K562 (cell line): ENCODE data around the gene NUMB. TPM values are rescaled to one million over a fixed set of nuclear protein-coding genes. Genes with fewer than 3 reads are reported as not detected.

Experiments used
- POLR3G ChIP-seq: IDR thresholded peaks from 2 replicates; pipeline ENCODE4 v1.6.1; 2011; ENCODE audit not compliant: insufficient read length, insufficient replicate concordance; ENCODE audit errors: extremely low read depth
- POU5F1 ChIP-seq: fragments of 150-350 bp; IDR thresholded peaks from 2 replicates; pipeline ENCODE4 v1.6.1; 2014; ENCODE audit warnings: borderline replicate concordance, low read length, low read depth, mild to moderate bottlenecking; ENCODE audit not compliant: partially characterized antibody
- RFX1 ChIP-seq: fragments of 450-650 bp; IDR thresholded peaks from 2 replicates; pipeline ENCODE4 v1.6.1; 2016; ENCODE audit warnings: mild to moderate bottlenecking, moderate library complexity
- RFX7 ChIP-seq: fragments of 250-450 bp; sonication (Bioruptor Pico); IDR thresholded peaks from 2 replicates; pipeline ENCODE4 v1.5.1; 2021; ENCODE audit warnings: mild to moderate bottlenecking
- ZNF79 ChIP-seq: fragments of 250-450 bp; sonication (Bioruptor Pico); IDR thresholded peaks from 2 replicates; pipeline ENCODE4 v1.4.0; 2020; ENCODE audit warnings: low read depth, mild to moderate bottlenecking, moderate library complexity
- polyA plus RNA-seq, 8 experiments: library from polyadenylated mRNA; depleted of rRNA in 4 of 8; stranded (reverse) in 5 of 8; unstranded in 3 of 8; fragments of >200 nt; fragmentation: Nextera tagmentation in 2 of 8; fragmentation: Illumina TruSeq in 1 of 8; extraction: Ambion mirVana in 2 of 8; extraction: Trizol in 1 of 8; gene quantifications; 2 replicates each; pipeline versions ENCODE4 v1.2.1 to v1.2.3, GENCODE V29; 2011 to 2014; ENCODE audit warnings: inconsistent platforms in 1 of 8, missing spikeins in 1 of 8
- total RNA-seq, 7 experiments: library from RNA; depleted of rRNA in 6 of 7; stranded (reverse); fragments of >200 nt in 6 of 7; fragmentation: Illumina TruSeq in 2 of 7; extraction: Trizol in 2 of 7; gene quantifications; 2 replicates each; pipeline versions ENCODE4 v1.2.1 to v1.2.3, GENCODE V29; 2011 to 2021; ENCODE audit warnings: low replicate concordance in 1 of 7
- TF ChIP-seq, protein P1 (sequence below): sonication (generic); formaldehyde crosslinking; IDR thresholded peaks from 2 replicates; pipeline ENCODE4 v1.8.1; 2023; ENCODE audit warnings: missing genetic modification reagents, mild to moderate bottlenecking, borderline replicate concordance
- TF ChIP-seq, protein P2 (sequence below), 2 experiments: fragments of 150-350 bp in 1 of 2; IDR thresholded peaks; 2 replicates each; pipeline ENCODE4 v1.6.1; 2012 to 2016; ENCODE audit warnings: low read depth in 2 of 2, low read length in 2 of 2, mild to moderate bottlenecking in 1 of 2, moderate library complexity in 1 of 2
- TF ChIP-seq, protein P3 (sequence below): fragments of 250-450 bp; sonication (Bioruptor Pico); IDR thresholded peaks from 2 replicates; pipeline ENCODE4 v1.4.0; 2020; ENCODE audit warnings: borderline replicate concordance
- TF ChIP-seq, protein P4 (sequence below), 3 experiments: fragments of 200-800 bp in 1 of 3; fragments of 250-450 bp in 1 of 3; fragments of 450-650 bp in 1 of 3; sonication (Bioruptor Pico) in 1 of 3; sonication (Bioruptor generic) in 1 of 3; formaldehyde crosslinking in 1 of 3; IDR thresholded peaks; 2 replicates each; pipeline versions ENCODE4 v1.6.1 to v1.8.0; 2016 to 2022; ENCODE audit warnings: mild to moderate bottlenecking in 2 of 3, missing genetic modification characterization in 2 of 3, missing compliant biosample characterization in 1 of 3, moderate library complexity in 1 of 3

Gene NUMB
- total and polyA plus RNA-seq, 9 of the 15 experiments (the other 6 are each of a cell fraction or from before 2014, with no cell fraction given) = 13.5 to 54.0 (median 32.3) TPM

DNA sequence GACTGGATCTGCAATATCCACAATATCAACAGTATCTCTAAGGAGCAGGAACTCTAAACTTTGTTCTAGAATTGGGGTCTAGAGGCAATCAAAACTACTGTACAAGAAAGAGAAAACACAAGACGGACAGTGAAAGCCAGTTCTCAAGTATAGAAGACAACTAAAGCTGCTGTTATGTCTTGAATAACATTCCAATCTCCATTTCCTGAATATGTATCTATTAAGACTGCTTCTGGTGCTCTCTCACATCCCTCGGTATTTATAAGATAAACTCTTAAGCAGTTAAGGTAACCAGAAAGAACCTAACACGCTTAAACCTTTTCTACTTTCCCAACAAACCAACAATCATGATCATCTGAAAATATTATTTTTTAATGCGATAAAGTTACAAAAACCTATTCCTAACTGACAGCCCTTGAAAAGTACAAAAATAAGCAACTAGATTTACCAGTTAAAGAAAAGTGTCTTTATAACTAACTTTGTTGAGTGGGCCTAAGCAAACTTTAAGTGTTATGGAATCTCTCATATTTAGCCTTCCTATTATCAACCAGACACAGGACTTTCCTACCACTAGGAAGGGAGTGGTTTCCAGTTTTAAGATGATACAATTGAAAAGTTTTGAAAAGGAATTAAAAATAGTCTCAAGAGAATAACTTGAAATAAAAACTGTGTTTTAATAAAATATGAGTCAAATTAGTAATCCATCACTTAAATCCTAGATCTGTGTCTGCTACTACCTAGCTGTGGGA, 30.7 kb downstream of the NUMB start (continued):
- TF ChIP-seq, protein P1, sequence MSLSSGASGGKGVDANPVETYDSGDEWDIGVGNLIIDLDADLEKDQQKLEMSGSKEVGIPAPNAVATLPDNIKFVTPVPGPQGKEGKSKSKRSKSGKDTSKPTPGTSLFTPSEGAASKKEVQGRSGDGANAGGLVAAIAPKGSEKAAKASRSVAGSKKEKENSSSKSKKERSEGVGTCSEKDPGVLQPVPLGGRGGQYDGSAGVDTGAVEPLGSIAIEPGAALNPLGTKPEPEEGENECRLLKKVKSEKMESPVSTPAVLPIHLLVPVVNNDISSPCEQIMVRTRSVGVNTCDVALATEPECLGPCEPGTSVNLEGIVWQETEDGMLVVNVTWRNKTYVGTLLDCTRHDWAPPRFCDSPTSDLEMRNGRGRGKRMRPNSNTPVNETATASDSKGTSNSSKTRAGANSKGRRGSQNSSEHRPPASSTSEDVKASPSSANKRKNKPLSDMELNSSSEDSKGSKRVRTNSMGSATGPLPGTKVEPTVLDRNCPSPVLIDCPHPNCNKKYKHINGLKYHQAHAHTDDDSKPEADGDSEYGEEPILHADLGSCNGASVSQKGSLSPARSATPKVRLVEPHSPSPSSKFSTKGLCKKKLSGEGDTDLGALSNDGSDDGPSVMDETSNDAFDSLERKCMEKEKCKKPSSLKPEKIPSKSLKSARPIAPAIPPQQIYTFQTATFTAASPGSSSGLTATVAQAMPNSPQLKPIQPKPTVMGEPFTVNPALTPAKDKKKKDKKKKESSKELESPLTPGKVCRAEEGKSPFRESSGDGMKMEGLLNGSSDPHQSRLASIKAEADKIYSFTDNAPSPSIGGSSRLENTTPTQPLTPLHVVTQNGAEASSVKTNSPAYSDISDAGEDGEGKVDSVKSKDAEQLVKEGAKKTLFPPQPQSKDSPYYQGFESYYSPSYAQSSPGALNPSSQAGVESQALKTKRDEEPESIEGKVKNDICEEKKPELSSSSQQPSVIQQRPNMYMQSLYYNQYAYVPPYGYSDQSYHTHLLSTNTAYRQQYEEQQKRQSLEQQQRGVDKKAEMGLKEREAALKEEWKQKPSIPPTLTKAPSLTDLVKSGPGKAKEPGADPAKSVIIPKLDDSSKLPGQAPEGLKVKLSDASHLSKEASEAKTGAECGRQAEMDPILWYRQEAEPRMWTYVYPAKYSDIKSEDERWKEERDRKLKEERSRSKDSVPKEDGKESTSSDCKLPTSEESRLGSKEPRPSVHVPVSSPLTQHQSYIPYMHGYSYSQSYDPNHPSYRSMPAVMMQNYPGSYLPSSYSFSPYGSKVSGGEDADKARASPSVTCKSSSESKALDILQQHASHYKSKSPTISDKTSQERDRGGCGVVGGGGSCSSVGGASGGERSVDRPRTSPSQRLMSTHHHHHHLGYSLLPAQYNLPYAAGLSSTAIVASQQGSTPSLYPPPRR (CRISPR knock-in tag) = no peak
- TF ChIP-seq RFX1 (no peak), ZNF79 (CRISPR knock-in tag) (no peak), POU5F1 (no peak), RFX7 (no peak), POLR3G (no peak)
- TF ChIP-seq, protein P2, sequence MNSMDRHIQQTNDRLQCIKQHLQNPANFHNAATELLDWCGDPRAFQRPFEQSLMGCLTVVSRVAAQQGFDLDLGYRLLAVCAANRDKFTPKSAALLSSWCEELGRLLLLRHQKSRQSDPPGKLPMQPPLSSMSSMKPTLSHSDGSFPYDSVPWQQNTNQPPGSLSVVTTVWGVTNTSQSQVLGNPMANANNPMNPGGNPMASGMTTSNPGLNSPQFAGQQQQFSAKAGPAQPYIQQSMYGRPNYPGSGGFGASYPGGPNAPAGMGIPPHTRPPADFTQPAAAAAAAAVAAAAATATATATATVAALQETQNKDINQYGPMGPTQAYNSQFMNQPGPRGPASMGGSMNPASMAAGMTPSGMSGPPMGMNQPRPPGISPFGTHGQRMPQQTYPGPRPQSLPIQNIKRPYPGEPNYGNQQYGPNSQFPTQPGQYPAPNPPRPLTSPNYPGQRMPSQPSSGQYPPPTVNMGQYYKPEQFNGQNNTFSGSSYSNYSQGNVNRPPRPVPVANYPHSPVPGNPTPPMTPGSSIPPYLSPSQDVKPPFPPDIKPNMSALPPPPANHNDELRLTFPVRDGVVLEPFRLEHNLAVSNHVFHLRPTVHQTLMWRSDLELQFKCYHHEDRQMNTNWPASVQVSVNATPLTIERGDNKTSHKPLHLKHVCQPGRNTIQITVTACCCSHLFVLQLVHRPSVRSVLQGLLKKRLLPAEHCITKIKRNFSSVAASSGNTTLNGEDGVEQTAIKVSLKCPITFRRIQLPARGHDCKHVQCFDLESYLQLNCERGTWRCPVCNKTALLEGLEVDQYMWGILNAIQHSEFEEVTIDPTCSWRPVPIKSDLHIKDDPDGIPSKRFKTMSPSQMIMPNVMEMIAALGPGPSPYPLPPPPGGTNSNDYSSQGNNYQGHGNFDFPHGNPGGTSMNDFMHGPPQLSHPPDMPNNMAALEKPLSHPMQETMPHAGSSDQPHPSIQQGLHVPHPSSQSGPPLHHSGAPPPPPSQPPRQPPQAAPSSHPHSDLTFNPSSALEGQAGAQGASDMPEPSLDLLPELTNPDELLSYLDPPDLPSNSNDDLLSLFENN (IDR thresholded peaks at IDR 0.05; ENCODE audit: low read depth in 2 of 2, low read length in 2 of 2) = no peak
- TF ChIP-seq, protein P3, sequence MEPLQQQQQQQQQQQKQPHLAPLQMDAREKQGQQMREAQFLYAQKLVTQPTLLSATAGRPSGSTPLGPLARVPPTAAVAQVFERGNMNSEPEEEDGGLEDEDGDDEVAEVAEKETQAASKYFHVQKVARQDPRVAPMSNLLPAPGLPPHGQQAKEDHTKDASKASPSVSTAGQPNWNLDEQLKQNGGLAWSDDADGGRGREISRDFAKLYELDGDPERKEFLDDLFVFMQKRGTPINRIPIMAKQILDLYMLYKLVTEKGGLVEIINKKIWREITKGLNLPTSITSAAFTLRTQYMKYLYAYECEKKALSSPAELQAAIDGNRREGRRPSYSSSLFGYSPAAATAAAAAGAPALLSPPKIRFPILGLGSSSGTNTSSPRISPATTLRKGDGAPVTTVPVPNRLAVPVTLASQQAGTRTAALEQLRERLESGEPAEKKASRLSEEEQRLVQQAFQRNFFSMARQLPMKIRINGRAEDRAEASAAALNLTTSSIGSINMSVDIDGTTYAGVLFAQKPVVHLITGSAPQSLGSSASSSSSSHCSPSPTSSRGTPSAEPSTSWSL (CRISPR knock-in tag) = no peak
- TF ChIP-seq, protein P4, sequence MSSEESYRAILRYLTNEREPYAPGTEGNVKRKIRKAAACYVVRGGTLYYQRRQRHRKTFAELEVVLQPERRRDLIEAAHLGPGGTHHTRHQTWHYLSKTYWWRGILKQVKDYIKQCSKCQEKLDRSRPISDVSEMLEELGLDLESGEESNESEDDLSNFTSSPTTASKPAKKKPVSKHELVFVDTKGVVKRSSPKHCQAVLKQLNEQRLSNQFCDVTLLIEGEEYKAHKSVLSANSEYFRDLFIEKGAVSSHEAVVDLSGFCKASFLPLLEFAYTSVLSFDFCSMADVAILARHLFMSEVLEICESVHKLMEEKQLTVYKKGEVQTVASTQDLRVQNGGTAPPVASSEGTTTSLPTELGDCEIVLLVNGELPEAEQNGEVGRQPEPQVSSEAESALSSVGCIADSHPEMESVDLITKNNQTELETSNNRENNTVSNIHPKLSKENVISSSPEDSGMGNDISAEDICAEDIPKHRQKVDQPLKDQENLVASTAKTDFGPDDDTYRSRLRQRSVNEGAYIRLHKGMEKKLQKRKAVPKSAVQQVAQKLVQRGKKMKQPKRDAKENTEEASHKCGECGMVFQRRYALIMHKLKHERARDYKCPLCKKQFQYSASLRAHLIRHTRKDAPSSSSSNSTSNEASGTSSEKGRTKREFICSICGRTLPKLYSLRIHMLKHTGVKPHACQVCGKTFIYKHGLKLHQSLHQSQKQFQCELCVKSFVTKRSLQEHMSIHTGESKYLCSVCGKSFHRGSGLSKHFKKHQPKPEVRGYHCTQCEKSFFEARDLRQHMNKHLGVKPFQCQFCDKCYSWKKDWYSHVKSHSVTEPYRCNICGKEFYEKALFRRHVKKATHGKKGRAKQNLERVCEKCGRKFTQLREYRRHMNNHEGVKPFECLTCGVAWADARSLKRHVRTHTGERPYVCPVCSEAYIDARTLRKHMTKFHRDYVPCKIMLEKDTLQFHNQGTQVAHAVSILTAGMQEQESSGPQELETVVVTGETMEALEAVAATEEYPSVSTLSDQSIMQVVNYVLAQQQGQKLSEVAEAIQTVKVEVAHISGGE (CRISPR knock-in tag; IDR thresholded peaks at IDR 0.05) = no peak
